Thyroid gland (tissue), 4 donors: ENCODE results near the gene DYNC1H1. TPM values are rescaled to one million over a fixed set of nuclear protein-coding genes. Genes with fewer than 3 reads are reported as not detected.

Experiments used
- DNase-seq, 2 donors: peaks; one replicate each; pipeline ENCODE4 v3.0.0-alpha.2; 2019
- H3K27ac ChIP-seq, 3 donors: fragments of 200-600 bp; sonication (generic); 1 replicate in 2 of 3; 2 replicates in 1 of 3; pipeline ENCODE4 v1.5.1; 2016 to 2019; ENCODE audit warnings: mild to moderate bottlenecking in 1 of 3, moderate library complexity in 1 of 3
- H3K27me3 ChIP-seq: fragments of 200-600 bp; sonication (generic); one replicate; pipeline ENCODE4 v1.5.1; 2019
- H3K36me3 ChIP-seq, 2 donors: fragments of 200-600 bp; sonication (generic); one replicate each; pipeline ENCODE4 v1.5.1; 2016 to 2019
- H3K4me1 ChIP-seq, 2 donors: fragments of 200-600 bp; sonication (generic); one replicate each; pipeline ENCODE4 v1.5.1; 2017 to 2019
- H3K4me3 ChIP-seq, 3 donors: fragments of 200-600 bp; sonication (generic); replicated peaks in 1 of 3; 1 replicate in 2 of 3; 2 replicates in 1 of 3; pipeline ENCODE4 v1.5.1; 2016; ENCODE audit warnings: mild to moderate bottlenecking in 1 of 3
- H3K9me3 ChIP-seq: fragments of 200-600 bp; sonication (generic); one replicate; pipeline ENCODE4 v1.5.1; 2017
- POLR2A ChIP-seq, 2 donors: fragments of 450-650 bp; IDR thresholded peaks; one replicate each; pipeline ENCODE4 v1.6.1; 2017; ENCODE audit warnings: antibody characterized with exemption in 2 of 2, mild to moderate bottlenecking in 2 of 2, moderate library complexity in 1 of 2
- WGBS, 2 donors: methylation state at CpG; one replicate each; pipeline ENCODE4 v1.1.5; 2017; 5-methylcytosine and 5-hydroxymethylcytosine counted together
- intact Hi-C: fragments of 100-400 bp; cut with DNase I; formaldehyde crosslinking; loops from one replicate; pipeline ENCODE4 v1.15.1; 2023
- total RNA-seq, 4 donors: library from RNA; depleted of rRNA; stranded (reverse); fragments of >200 nt; gene quantifications; one replicate each; pipeline ENCODE4 v1.2.3, GENCODE V29; 2016
- TF ChIP-seq, protein P1 (sequence below), 6 experiments: fragments of 200-600 bp in 3 of 6; fragments of 450-650 bp in 3 of 6; sonication (generic) in 3 of 6; IDR thresholded peaks; one replicate each; pipeline ENCODE4 v1.5.1; 2016 to 2019; ENCODE audit warnings: antibody characterized with exemption in 6 of 6, mild to moderate bottlenecking in 2 of 6, inconsistent platforms in 1 of 6, moderate library complexity in 1 of 6

The DYNC1H1 gene
- total RNA-seq, 4 donors from 2014 or later: 464 to 818 (median 553) TPM

- DNase-seq: no peak
- intact Hi-C loops: no loop called here
- H3K27ac ChIP-seq: no peak overlapping the region
- no peaks in the 10 kb centered on the region for H3K4me1 ChIP-seq
- H3K9me3 ChIP-seq: no peaks in the 10 kb centered on the region
- no peak overlapping the region for H3K4me3 ChIP-seq
- TF ChIP-seq, protein P1, sequence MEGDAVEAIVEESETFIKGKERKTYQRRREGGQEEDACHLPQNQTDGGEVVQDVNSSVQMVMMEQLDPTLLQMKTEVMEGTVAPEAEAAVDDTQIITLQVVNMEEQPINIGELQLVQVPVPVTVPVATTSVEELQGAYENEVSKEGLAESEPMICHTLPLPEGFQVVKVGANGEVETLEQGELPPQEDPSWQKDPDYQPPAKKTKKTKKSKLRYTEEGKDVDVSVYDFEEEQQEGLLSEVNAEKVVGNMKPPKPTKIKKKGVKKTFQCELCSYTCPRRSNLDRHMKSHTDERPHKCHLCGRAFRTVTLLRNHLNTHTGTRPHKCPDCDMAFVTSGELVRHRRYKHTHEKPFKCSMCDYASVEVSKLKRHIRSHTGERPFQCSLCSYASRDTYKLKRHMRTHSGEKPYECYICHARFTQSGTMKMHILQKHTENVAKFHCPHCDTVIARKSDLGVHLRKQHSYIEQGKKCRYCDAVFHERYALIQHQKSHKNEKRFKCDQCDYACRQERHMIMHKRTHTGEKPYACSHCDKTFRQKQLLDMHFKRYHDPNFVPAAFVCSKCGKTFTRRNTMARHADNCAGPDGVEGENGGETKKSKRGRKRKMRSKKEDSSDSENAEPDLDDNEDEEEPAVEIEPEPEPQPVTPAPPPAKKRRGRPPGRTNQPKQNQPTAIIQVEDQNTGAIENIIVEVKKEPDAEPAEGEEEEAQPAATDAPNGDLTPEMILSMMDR (IDR thresholded peaks at IDR 0.05): no peak
- no peak for TF ChIP-seq POLR2A (IDR thresholded peaks at IDR 0.05)
- WGBS, 2 donors: 79 to 85% methylated on average over 3 of the region's 3 CpGs
- H3K36me3 ChIP-seq: peaks cover 90 to 91% of the 10 kb centered on the region in 2 donors
- no peaks in the 10 kb centered on the region for H3K27me3 ChIP-seq
Measured at GRCh38 chr14:102028733-102029132, 64.4 kb downstream of the DYNC1H1 start.

DNA sequence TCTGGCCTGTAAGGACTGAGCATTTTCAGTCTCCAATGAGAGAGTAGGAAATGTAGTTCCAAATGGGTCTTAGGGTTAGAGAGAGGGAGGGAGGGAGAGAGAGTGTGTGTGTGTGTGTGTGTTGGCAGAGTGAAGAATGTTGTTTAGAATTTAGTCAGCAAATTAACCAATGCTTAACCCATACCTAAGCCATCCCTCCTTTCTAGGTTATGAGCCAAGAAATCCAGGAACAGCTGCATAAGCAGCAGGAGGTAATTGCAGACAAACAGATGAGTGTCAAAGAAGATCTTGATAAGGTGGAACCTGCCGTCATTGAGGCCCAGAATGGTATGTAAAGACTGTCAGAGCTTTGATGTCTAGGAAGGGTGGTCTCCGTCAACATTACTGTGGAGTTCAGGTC, 65.6 kb downstream of the DYNC1H1 start:
- TF ChIP-seq, protein P1 (IDR thresholded peaks at IDR 0.05): no peak
- 84 to 94% methylated on average over 2 of the region's 2 CpGs for WGBS, 2 donors
- Histone ChIP-seq H3K4me3 (no peak overlapping the region), H3K9me3 (no peaks in the 10 kb centered on the region), H3K4me1 (no peaks in the 10 kb centered on the region), H3K27me3 (no peaks in the 10 kb centered on the region), H3K36me3 (peaks cover 86 to 94% of the 10 kb centered on the region in 2 donors), H3K27ac (no peak overlapping the region)
- no peak for DNase-seq
- intact Hi-C loops: no loop called here

DNA sequence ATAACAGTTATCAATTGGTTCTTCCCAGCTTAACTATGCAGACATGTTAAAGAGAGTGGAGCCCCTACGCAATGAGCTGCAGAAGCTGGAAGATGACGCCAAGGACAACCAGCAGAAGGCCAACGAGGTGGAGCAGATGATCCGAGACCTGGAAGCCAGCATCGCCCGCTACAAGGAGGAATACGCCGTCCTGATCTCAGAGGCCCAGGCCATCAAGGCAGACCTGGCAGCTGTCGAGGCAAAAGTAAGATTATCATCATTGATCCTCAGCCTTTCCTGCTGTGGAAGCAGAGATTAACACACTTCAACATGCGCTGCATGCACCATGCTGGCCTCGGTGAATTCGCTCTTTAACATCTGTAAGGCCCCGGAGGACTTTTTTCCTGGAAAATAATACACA, 68.9 kb downstream of the DYNC1H1 start:
- DNase-seq: no peak
- Histone ChIP-seq H3K9me3 (no peaks in the 10 kb centered on the region), H3K4me3 (no peak overlapping the region), H3K27me3 (no peaks in the 10 kb centered on the region), H3K4me1 (no peaks in the 10 kb centered on the region), H3K36me3 (peaks cover 92 to 93% of the 10 kb centered on the region in 2 donors), H3K27ac (no peak overlapping the region)
- TF ChIP-seq POLR2A (IDR thresholded peaks at IDR 0.05): no peak
- TF ChIP-seq, protein P1 (IDR thresholded peaks at IDR 0.05): no peak
- intact Hi-C loops: no loop called here
- WGBS, 2 donors: 94 to 96% methylated on average over 13 of the region's 13 CpGs

DNA sequence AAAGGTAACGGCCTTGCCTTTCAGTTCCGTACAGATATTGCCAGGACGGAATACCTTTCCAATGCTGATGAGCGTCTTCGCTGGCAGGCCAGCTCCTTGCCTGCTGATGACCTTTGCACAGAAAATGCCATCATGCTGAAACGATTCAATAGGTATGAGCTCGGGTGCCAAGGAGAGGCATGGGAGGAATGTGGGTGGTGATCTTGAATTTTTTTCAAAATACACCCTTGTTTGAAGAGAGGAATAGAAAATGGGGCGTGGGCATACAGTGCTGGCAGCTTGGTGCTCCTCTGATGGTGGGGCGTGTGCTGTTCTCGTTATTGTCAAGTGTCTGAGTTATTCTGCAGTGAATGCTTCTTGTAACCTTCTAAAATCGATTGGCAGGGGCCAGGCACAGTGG, 69.9 kb downstream of the DYNC1H1 start:
- Histone ChIP-seq H3K27me3 (no peaks in the 10 kb centered on the region), H3K4me1 (no peaks in the 10 kb centered on the region), H3K27ac (no peak overlapping the region), H3K4me3 (no peak overlapping the region), H3K9me3 (no peaks in the 10 kb centered on the region), H3K36me3 (peaks cover 92 to 93% of the 10 kb centered on the region in 2 donors)
- 91 to 96% methylated on average over 11 of the region's 11 CpGs for WGBS, 2 donors
- TF ChIP-seq, protein P1 (IDR thresholded peaks at IDR 0.05): no peak
- TF ChIP-seq POLR2A (IDR thresholded peaks at IDR 0.05): no peak
- DNase-seq: no peak
- intact Hi-C loops: no loop called here

- Histone ChIP-seq H3K4me1 (no peaks in the 10 kb centered on the region), H3K27ac (no peak overlapping the region), H3K4me3 (no peak overlapping the region), H3K9me3 (no peaks in the 10 kb centered on the region), H3K27me3 (no peaks in the 10 kb centered on the region), H3K36me3 (peaks cover 92 to 93% of the 10 kb centered on the region in 2 donors)
- 97% methylated on average over 9 of the region's 9 CpGs for WGBS, 2 donors
- intact Hi-C loops: no loop called here
- TF ChIP-seq POLR2A (IDR thresholded peaks at IDR 0.05): no peak
- TF ChIP-seq, protein P1 (IDR thresholded peaks at IDR 0.05): no peak
- no peak for DNase-seq
Measured at GRCh38 chr14:102035914-102036313, 71.5 kb downstream of the DYNC1H1 start.
